ENCODE results near the gene OGFOD3. TPM values are rescaled to one million over a fixed set of nuclear protein-coding genes. Genes with fewer than 3 reads are reported as not detected.

Gene OGFOD3
- total RNA-seq, 2 experiments from 2014 or later = 12.9 to 13.7 TPM

DNA sequence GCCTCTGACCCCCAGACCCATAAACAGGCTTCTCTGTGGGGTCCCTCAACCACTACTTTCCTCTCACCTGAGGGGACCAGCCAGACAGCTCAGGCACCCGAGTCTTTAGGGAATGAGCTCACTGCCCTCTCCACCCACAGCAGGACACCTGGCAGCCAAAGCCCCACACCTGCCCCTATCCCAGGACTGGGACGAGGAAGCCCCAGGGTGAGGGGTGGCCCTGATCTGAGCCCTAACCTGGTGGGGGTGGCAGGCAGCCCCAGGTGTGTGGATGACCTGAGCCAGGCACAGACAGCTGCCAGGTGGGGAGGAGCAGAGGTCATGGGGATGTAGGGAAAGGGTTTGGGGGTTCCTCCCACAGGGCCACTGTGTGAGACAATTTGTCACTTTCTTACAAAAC, 61.0 kb downstream of the OGFOD3 start:
- TF ChIP-seq CTCF (IDR thresholded peaks at IDR 0.05) = no peak
- no peaks in the 10 kb centered on the region for H3K9me3 Mint-ChIP-seq
- H3K27me3 Mint-ChIP-seq = peaks cover 12% of the 10 kb centered on the region
- ChIA-PET CTCF (interaction anchor here (1.0 kb wide), 1 partner anchor 36 kb away, joined by 4 read pairs; no protein-coding TSS in a partner anchor), POLR2A (no interaction called here)
- ATAC-seq (ENCODE audit: poor library complexity) = no peak
- H3K4me1 ChIP-seq (ENCODE audit: insufficient read depth, low read length) = peaks cover 6% of the 10 kb centered on the region
- peaks cover 4 to 8% of the 10 kb centered on the region in 2 experiments for H3K27me3 ChIP-seq (ENCODE audit: control insufficient read depth in 1 of 2, insufficient read depth in 2 of 2, low read length in 2 of 2)
- no peak overlapping the region for H3K27ac Mint-ChIP-seq
- intact Hi-C loops (cut with DNase I, micrococcal nuclease) = no loop called here
- no peaks in the 10 kb centered on the region for H3K9me3 ChIP-seq (ENCODE audit: control insufficient read depth in 1 of 2, insufficient read depth in 1 of 2, low read length in 2 of 2)
- no peak for DNase-seq
- H3K36me3 ChIP-seq (ENCODE audit: insufficient read depth, low read length) = no peaks in the 10 kb centered on the region
- no peak overlapping the region for H3K4me3 ChIP-seq (ENCODE audit: low read length)
- H3K4me1 Mint-ChIP-seq (ENCODE audit: low read depth) = peaks cover 6% of the 10 kb centered on the region
- no peak overlapping the region for H3K27ac ChIP-seq (ENCODE audit: low read depth in 1 of 2, low read length in 2 of 2)
- H3K4me3 Mint-ChIP-seq = no peak overlapping the region
- H3K36me3 Mint-ChIP-seq (ENCODE audit: low read depth) = no peaks in the 10 kb centered on the region

DNA sequence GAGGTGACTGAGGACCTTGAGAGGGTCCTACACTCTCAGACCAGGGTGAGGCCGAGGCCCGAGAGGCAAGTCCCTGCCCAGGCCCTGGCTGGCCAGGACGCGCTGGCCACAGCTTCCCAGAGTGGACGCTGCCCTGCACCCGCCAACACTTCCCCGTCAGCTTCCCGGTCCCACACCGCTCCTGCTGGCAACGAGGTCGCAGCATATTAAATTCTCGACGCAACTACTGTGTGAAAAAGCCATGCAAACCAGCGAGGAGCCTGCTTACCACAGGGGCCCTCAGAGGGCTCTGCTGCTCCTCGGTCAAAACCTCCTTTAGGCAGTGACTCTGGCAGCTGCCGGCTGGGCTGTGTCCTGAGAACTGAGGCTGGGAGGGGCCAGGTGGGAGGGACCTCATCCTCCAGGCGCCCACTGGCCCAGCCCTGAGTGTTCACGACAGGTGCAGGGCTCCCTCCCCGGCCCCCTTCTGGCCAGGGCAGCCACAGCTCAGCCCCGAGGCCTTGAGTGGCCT, 61.5 kb downstream of the OGFOD3 start:
- ATAC-seq (ENCODE audit: poor library complexity) (no peak), DNase-seq (no peak)
- Histone ChIP-seq H3K27ac (ENCODE audit: low read depth in 1 of 2, low read length in 2 of 2) (no peak overlapping the region), H3K27me3 (ENCODE audit: control insufficient read depth in 1 of 2, insufficient read depth in 2 of 2, low read length in 2 of 2) (peaks cover 4 to 8% of the 10 kb centered on the region in 2 experiments), H3K4me3 (ENCODE audit: low read length) (no peak overlapping the region), H3K9me3 (ENCODE audit: control insufficient read depth in 1 of 2, insufficient read depth in 1 of 2, low read length in 2 of 2) (no peaks in the 10 kb centered on the region), H3K4me1 (ENCODE audit: insufficient read depth, low read length) (peaks cover 10% of the 10 kb centered on the region), H3K36me3 (ENCODE audit: insufficient read depth, low read length) (no peaks in the 10 kb centered on the region)
- H3K27me3 Mint-ChIP-seq = peaks cover 11% of the 10 kb centered on the region
- H3K9me3 Mint-ChIP-seq = no peaks in the 10 kb centered on the region
- peaks cover 6% of the 10 kb centered on the region for H3K4me1 Mint-ChIP-seq (ENCODE audit: low read depth)
- no peak overlapping the region for H3K27ac Mint-ChIP-seq
- intact Hi-C loops (cut with DNase I, micrococcal nuclease) = no loop called here
- CTCF ChIA-PET = no interaction called here
- POLR2A ChIA-PET = no interaction called here
- no peak for TF ChIP-seq CTCF (IDR thresholded peaks at IDR 0.05)
- no peaks in the 10 kb centered on the region for H3K36me3 Mint-ChIP-seq (ENCODE audit: low read depth)
- no peak overlapping the region for H3K4me3 Mint-ChIP-seq

GRCh38 chr17:82355770-82356427, 62.5 kb downstream of the OGFOD3 start:
- Histone ChIP-seq H3K27ac (ENCODE audit: low read depth in 1 of 2, low read length in 2 of 2) (no peak overlapping the region), H3K36me3 (ENCODE audit: insufficient read depth, low read length) (no peaks in the 10 kb centered on the region), H3K4me3 (ENCODE audit: low read length) (no peak overlapping the region), H3K27me3 (ENCODE audit: control insufficient read depth in 1 of 2, insufficient read depth in 2 of 2, low read length in 2 of 2) (peaks cover 8% of the 10 kb centered on the region in 2 experiments), H3K9me3 (ENCODE audit: control insufficient read depth in 1 of 2, insufficient read depth in 1 of 2, low read length in 2 of 2) (no peaks in the 10 kb centered on the region), H3K4me1 (ENCODE audit: insufficient read depth, low read length) (peaks cover 17% of the 10 kb centered on the region)
- H3K27ac Mint-ChIP-seq = no peak overlapping the region
- ATAC-seq (ENCODE audit: poor library complexity) (no peak), DNase-seq (no peak)
- no peak for TF ChIP-seq CTCF (IDR thresholded peaks at IDR 0.05)
- intact Hi-C loops (cut with DNase I, micrococcal nuclease) = no loop called here
- ChIA-PET CTCF (no interaction called here), POLR2A (no interaction called here)
- H3K4me1 Mint-ChIP-seq (ENCODE audit: low read depth) = peaks cover 6% of the 10 kb centered on the region
- H3K9me3 Mint-ChIP-seq = no peaks in the 10 kb centered on the region
- peaks cover 12% of the 10 kb centered on the region for H3K27me3 Mint-ChIP-seq
- H3K36me3 Mint-ChIP-seq (ENCODE audit: low read depth) = no peaks in the 10 kb centered on the region
- H3K4me3 Mint-ChIP-seq = no peak overlapping the region
